Stomach (tissue), 9 donors: Measurements from ENCODE around the gene TTYH3. TPM values are rescaled to one million over a fixed set of nuclear protein-coding genes. Genes with fewer than 3 reads are reported as not detected.

Experiments used
- DNase-seq, 2 donors: peaks; one replicate each; pipeline versions ENCODE4 v3.0.0 to v3.0.0-alpha.2; 2013 to 2019
- H3K27ac ChIP-seq, 5 donors: fragments of 200-600 bp in 4 of 5; sonication (generic) in 4 of 5; one replicate each; pipeline ENCODE4 v1.5.1; 2013 to 2019; ENCODE audit warnings: mild to moderate bottlenecking in 1 of 5, moderate library complexity in 1 of 5
- H3K27me3 ChIP-seq, 3 donors: fragments of 200-600 bp; sonication (generic); one replicate each; pipeline ENCODE4 v1.5.1; 2017 to 2019; ENCODE audit warnings: mixed run types in 1 of 3
- H3K36me3 ChIP-seq, 4 donors: fragments of 200-600 bp; sonication (generic); 1 replicate in 3 of 4; 2 replicates in 1 of 4; pipeline ENCODE4 v1.5.1; 2016 to 2019
- H3K4me1 ChIP-seq, 4 donors: fragments of 200-600 bp; sonication (generic); one replicate each; pipeline ENCODE4 v1.5.1; 2016 to 2019
- H3K4me3 ChIP-seq, 4 donors: fragments of 200-600 bp; sonication (generic) in 3 of 4; one replicate each; pipeline ENCODE4 v1.5.1; 2016 to 2019; ENCODE audit warnings: mild to moderate bottlenecking in 1 of 4
- H3K9me3 ChIP-seq, 4 donors: fragments of 200-600 bp; sonication (generic); one replicate each; pipeline ENCODE4 v1.5.1; 2016 to 2019
- EP300 ChIP-seq: sonication (generic); formaldehyde crosslinking; IDR thresholded peaks from one replicate; pipeline ENCODE4 v1.6.1; 2017; ENCODE audit warnings: antibody characterized with exemption
- POLR2A ChIP-seq, 4 donors: fragments of 450-650 bp; IDR thresholded peaks; one replicate each; pipeline ENCODE4 v1.6.1; 2016; ENCODE audit warnings: antibody characterized with exemption in 4 of 4, control low read depth in 2 of 4, mild to moderate bottlenecking in 1 of 4, moderate library complexity in 1 of 4
- POLR2AphosphoS5 ChIP-seq, 3 donors: sonication (generic); formaldehyde crosslinking; IDR thresholded peaks; one replicate each; pipeline ENCODE4 v1.6.1; 2016; ENCODE audit warnings: antibody characterized with exemption in 3 of 3
- WGBS, 5 donors: extraction: QIAGEN DNeasy Blood & Tissue Kit in 3 of 5; methylation state at CpG; one replicate each; pipeline versions ENCODE4 v1.1.5 to v1.1.7; 2013 to 2018; 5-methylcytosine and 5-hydroxymethylcytosine counted together
- intact Hi-C: fragments of 100-400 bp; cut with DNase I; formaldehyde crosslinking; loops from one replicate; pipeline ENCODE4 v1.15.1; 2023; ENCODE audit warnings: low total_unique reads
- polyA plus RNA-seq, 3 donors: library from polyadenylated mRNA; stranded (reverse); fragments of 200-250 nt; gene quantifications; one replicate each; pipeline ENCODE4 v1.2.3, GENCODE V29; 2013
- total RNA-seq, 5 donors: library from RNA; depleted of rRNA; stranded (reverse); fragments of >200 nt; gene quantifications; one replicate each; pipeline versions ENCODE4 v1.1.0 to v1.2.3, GENCODE V29; 2014 to 2016
- TF ChIP-seq, protein P1 (sequence below), 7 experiments: fragments of 450-650 bp in 4 of 7; fragments of 200-600 bp in 3 of 7; sonication (generic) in 3 of 7; IDR thresholded peaks; one replicate each; pipeline ENCODE4 v1.5.1; 2016 to 2019; ENCODE audit warnings: antibody characterized with exemption in 7 of 7, control low read depth in 2 of 7, mild to moderate bottlenecking in 1 of 7
- donor health status: healthy with polysubstance abuse.
- donor health status: Bipolar disorder and iron deficiency.
- donor health status: healthy.

Gene TTYH3
- total and polyA plus RNA-seq, 8 donors = 4.1 to 79.1 (median 16.2) TPM

GRCh38 chr7:2711895-2712675 lies 80.3 kb downstream of the TTYH3 start:
- no peak for DNase-seq
- H3K36me3 ChIP-seq = no peaks in the 10 kb centered on the region
- TF ChIP-seq, protein P1, sequence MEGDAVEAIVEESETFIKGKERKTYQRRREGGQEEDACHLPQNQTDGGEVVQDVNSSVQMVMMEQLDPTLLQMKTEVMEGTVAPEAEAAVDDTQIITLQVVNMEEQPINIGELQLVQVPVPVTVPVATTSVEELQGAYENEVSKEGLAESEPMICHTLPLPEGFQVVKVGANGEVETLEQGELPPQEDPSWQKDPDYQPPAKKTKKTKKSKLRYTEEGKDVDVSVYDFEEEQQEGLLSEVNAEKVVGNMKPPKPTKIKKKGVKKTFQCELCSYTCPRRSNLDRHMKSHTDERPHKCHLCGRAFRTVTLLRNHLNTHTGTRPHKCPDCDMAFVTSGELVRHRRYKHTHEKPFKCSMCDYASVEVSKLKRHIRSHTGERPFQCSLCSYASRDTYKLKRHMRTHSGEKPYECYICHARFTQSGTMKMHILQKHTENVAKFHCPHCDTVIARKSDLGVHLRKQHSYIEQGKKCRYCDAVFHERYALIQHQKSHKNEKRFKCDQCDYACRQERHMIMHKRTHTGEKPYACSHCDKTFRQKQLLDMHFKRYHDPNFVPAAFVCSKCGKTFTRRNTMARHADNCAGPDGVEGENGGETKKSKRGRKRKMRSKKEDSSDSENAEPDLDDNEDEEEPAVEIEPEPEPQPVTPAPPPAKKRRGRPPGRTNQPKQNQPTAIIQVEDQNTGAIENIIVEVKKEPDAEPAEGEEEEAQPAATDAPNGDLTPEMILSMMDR (IDR thresholded peaks at IDR 0.05) = no peak
- WGBS, 5 donors = 91 to 95% (median 92%) methylated on average over 9 to 25 of the region's 25 CpGs
- peaks cover 17 to 39% (median 25%) of the 10 kb centered on the region in 4 donors for H3K4me1 ChIP-seq
- intact Hi-C loops = no loop called here
- no peak overlapping the region for H3K27ac ChIP-seq
- no peaks in the 10 kb centered on the region for H3K9me3 ChIP-seq
- H3K4me3 ChIP-seq = no peak overlapping the region
- no peaks in the 10 kb centered on the region for H3K27me3 ChIP-seq

DNA sequence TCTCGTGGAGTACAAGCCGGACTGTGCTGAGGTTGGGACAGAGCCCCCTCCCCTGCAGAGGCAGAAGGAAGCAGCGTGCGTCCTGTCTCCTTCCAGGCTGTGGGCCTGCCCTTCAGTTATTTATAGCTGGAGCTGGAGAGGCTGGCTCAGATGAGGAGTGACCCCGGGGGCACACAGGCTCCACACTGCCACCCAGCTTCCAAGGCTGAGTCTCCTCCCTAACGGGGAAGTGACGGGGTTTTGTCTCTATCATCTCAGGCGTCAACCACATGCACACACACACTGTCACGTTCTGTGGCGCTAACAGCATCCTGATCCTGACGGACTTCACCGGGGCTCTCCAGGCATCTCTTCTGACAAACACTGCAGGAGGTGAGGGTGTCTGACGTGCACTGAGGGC lies 81.6 kb downstream of the TTYH3 start:
- no peak overlapping the region for H3K4me3 ChIP-seq
- H3K27me3 ChIP-seq = no peaks in the 10 kb centered on the region
- H3K4me1 ChIP-seq = peaks cover 29 to 52% (median 36%) of the 10 kb centered on the region in 4 donors
- peaks cover 0 to 3% (median 0%) of the 10 kb centered on the region in 4 donors for H3K36me3 ChIP-seq
- TF ChIP-seq POLR2A (IDR thresholded peaks at IDR 0.05) (no peak), EP300 (no peak), POLR2AphosphoS5 (IDR thresholded peaks at IDR 0.05) (no peak)
- TF ChIP-seq, protein P1 (IDR thresholded peaks at IDR 0.05) = no peak
- intact Hi-C loops = no loop called here
- no peak overlapping the region for H3K27ac ChIP-seq
- WGBS, 5 donors = 61 to 86% (median 71%) methylated on average over 12 to 13 of the region's 13 CpGs
- DNase-seq = peak in 1 of 2 donors; percentile 61
- no peaks in the 10 kb centered on the region for H3K9me3 ChIP-seq

- H3K4me3 ChIP-seq = no peak overlapping the region
- TF ChIP-seq, protein P1 (IDR thresholded peaks at IDR 0.05) = no peak
- TF ChIP-seq EP300 (no peak), POLR2A (IDR thresholded peaks at IDR 0.05) (no peak), POLR2AphosphoS5 (IDR thresholded peaks at IDR 0.05) (no peak)
- H3K36me3 ChIP-seq = peaks cover 0 to 6% (median 0%) of the 10 kb centered on the region in 4 donors
- peaks cover 29 to 52% (median 36%) of the 10 kb centered on the region in 4 donors for H3K4me1 ChIP-seq
- 87 to 93% (median 91%) methylated on average over 12 of the region's 12 CpGs for WGBS, 5 donors
- intact Hi-C loops = no loop called here
- H3K27ac ChIP-seq = no peak overlapping the region
- H3K27me3 ChIP-seq = no peaks in the 10 kb centered on the region
- no peak for DNase-seq
- H3K9me3 ChIP-seq = no peaks in the 10 kb centered on the region
These were observed 82.2 kb downstream of the TTYH3 start for GRCh38 chr7:2713978-2714377.

Other genes with a start within 250 kb of the TTYH3 start
- gene CHST12, start 228.4 kb upstream of the TTYH3 start, total RNA-seq = 10 to 100 TPM in 2 of 5 donors, 1 to 10 TPM in 3; 1.7 to 23.0 (median 8.5) TPM
- gene CHST12, start 228.4 kb upstream of the TTYH3 start, polyA plus RNA-seq = 1 to 10 TPM; 1.8 to 6.6 (median 6.0) TPM
- gene GRIFIN, start 155.6 kb upstream of the TTYH3 start, total RNA-seq = not detected
- gene GRIFIN, start 155.6 kb upstream of the TTYH3 start, polyA plus RNA-seq = not detected
- gene LFNG, start 112.2 kb upstream of the TTYH3 start, total RNA-seq = 100 to 1,000 TPM in 1 of 5 donors, 10 to 100 TPM in 3, 1 to 10 TPM in 1; 8.0 to 103 (median 36.2) TPM
- gene LFNG, start 112.2 kb upstream of the TTYH3 start, polyA plus RNA-seq = 10 to 100 TPM; 11.8 to 15.4 (median 14.1) TPM
- 100 to 1,000 TPM in 1 of 5 donors, 10 to 100 TPM in 4; 16.3 to 119 (median 35.7) TPM for gene BRAT1, start 76.5 kb upstream of the TTYH3 start, total RNA-seq
- gene BRAT1, start 76.5 kb upstream of the TTYH3 start, polyA plus RNA-seq = 10 to 100 TPM; 23.5 to 25.2 (median 23.5) TPM
- 100 to 1,000 TPM in 1 of 5 donors, 10 to 100 TPM in 3, 1 to 10 TPM in 1; 1.8 to 248 (median 49.1) TPM for gene IQCE, start 73.0 kb upstream of the TTYH3 start, total RNA-seq
- gene IQCE, start 73.0 kb upstream of the TTYH3 start, polyA plus RNA-seq = 10 to 100 TPM in 1 of 3 donors, 1 to 10 TPM in 2; 3.0 to 10.5 (median 7.5) TPM
- 1 to 10 TPM in 1 of 5 donors, under 1 TPM in 2, not detected in 2; under 0.01 to 1.4 (median 0.45) TPM for gene AMZ1, start 56.2 kb downstream of the TTYH3 start, total RNA-seq
- not detected for gene AMZ1, start 56.2 kb downstream of the TTYH3 start, polyA plus RNA-seq
- 10 to 100 TPM in 4 of 5 donors, 1 to 10 TPM in 1; 2.0 to 54.6 (median 28.6) TPM for gene GNA12, start 212.3 kb downstream of the TTYH3 start, total RNA-seq
- 10 to 100 TPM in 2 of 3 donors, 1 to 10 TPM in 1; 6.0 to 24.7 (median 19.4) TPM for gene GNA12, start 212.3 kb downstream of the TTYH3 start, polyA plus RNA-seq